Skeletal muscle cell (primary cell): Measurements from ENCODE around the gene FAM151A.

Experiments used
- DNase-seq: peaks from one replicate; pipeline ENCODE4 v3.0.0-alpha.2; 2010; ENCODE audit warnings: low read depth
- H3K4me3 ChIP-seq: 2 replicates; pipeline ENCODE4 v1.5.1; 2011; ENCODE audit warnings: low read depth, mild to moderate bottlenecking, control low read depth, low read length, moderate library complexity

Gene FAM151A

DNA sequence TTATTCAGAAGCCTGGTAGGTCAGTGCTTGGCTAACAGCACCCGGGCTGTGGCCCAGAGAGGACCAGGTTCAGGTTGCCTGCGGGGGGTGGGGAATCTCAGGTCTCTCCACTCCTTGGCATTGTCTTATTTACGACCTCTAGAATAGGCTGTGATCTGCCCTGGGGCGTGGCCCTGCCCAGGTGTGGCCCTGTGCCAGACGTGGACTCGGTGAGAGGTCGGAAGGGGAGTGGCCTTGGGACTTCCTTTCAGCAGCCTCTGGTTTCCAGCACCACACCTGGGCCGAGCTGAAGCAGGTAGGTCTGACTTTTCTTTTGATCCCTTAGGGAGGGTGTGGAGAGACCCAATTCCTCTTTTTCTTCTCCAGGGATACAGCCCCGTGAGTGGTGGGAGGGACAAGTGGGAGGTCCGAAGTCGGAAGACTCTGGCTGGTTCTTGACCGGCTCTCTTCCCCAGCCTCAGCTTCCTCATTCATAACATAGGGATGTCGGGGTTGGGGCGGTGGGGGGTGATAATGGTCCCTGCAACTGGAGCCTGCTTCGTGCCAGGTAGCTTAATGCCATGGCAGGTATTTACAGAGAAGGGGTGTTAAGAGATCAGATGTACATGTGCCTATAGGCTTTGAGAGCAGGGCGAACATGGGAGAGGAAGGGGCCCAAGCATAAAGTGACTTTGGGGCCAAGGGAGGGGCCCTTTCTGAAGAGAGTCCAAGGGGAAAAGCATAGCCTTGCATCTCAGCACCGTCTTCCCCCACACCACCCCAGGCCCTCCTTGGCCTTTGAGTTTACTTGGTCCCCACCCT, 58.8 kb downstream of the FAM151A start:
- no peak for DNase-seq
- H3K4me3 ChIP-seq, result no peak overlapping the region

DNA sequence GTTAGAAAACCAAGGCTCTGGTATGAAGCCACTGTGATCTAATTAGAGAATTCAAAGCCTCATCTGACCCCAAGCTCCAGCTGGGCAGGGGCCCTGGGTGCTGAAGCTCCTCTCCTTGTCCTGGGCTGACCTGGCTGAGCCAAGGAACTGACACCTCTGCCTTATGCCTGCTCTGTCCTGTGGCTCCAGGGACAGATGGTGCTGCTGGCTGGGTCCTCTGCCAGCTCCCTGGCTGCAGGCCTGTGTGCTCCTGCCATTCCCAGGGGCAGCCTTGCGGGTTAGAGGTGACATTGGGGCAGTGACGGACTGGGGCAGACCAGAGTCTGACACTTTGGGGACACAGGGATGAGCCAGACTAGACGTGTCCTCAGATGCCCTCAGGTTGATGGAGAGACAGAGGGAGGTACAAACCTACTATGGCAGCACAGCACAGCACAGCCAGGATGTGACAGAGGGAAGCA, 63.5 kb downstream of the FAM151A start:
- no peak overlapping the region for H3K4me3 ChIP-seq
- no peak for DNase-seq
